ENCODE data around the gene ZNF557.

Gene ZNF557

DNA sequence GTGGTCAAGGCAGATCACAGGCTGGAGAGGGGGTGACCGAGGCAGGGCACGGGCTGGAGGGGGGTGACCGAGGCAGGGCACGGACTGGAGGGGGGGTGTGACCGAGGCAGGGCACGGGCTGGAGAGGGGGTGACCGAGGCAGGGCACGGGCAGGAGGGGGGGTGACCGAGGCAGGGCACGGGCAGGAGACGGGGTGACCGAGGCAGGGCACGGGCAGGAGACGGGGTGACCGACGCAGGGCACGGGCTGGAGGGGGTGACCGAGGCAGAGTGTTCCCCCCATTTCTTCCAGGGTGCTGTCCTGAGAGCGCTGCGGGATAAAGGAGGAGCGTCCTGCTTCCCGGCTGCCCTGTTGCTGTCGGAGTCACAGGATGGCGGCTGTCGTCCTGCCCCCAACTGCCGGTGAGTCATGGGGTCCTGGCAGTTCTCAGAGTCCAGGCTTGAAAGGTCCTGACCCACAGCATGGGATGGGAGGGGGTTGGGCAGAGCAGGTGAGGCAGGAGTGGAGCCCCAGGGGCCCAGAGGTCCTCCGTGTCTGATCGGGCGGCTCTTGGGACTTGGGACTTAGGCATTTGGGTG, 5.3 kb downstream of the ZNF557 start:
- DNase-seq (ENCODE audit: low read depth in 1 of 2, low spot score in 1 of 2): no peak

DNA sequence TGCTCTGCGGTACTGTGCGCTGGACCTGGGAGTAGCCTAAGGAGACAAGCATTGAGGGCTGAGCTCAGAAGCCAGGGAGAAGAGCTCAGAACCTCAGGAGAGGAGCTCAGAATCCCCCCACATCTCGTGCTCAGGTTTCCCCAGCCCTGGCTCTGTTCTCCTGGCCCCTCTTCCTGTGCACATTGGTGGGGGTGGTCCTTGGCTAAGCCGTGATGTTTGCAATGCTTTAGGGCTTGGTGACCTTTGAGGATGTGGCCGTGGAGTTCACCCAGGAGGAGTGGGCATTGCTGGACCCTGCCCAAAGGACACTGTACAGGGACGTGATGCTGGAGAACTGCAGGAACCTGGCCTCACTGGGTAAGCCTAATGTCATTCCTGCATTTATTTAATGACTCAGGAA, 6.6 kb downstream of the ZNF557 start:
- DNase-seq (ENCODE audit: low read depth in 1 of 2, low spot score in 1 of 2): no peak

DNA sequence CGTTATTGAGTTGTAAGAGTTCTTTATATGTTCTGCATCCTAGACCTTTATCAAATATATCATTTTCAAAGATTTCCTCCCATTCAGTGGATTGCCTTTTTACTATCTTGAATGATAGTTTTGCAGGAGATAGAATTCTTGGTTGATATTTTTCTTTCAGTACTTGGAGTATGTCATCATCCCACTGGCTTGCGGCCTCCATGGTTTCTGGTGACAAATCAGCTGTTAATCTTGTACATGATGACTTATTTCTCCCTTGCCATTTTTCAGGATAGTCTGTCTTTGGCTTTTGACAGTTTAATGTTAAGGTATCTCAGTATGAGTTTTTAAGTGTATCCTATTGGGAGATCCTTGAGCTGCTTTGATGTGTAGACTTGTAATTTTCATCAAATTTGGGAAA, 8.5 kb downstream of the ZNF557 start:
- DNase-seq (ENCODE audit: low read depth in 1 of 2, low spot score in 1 of 2): no peak

DNA sequence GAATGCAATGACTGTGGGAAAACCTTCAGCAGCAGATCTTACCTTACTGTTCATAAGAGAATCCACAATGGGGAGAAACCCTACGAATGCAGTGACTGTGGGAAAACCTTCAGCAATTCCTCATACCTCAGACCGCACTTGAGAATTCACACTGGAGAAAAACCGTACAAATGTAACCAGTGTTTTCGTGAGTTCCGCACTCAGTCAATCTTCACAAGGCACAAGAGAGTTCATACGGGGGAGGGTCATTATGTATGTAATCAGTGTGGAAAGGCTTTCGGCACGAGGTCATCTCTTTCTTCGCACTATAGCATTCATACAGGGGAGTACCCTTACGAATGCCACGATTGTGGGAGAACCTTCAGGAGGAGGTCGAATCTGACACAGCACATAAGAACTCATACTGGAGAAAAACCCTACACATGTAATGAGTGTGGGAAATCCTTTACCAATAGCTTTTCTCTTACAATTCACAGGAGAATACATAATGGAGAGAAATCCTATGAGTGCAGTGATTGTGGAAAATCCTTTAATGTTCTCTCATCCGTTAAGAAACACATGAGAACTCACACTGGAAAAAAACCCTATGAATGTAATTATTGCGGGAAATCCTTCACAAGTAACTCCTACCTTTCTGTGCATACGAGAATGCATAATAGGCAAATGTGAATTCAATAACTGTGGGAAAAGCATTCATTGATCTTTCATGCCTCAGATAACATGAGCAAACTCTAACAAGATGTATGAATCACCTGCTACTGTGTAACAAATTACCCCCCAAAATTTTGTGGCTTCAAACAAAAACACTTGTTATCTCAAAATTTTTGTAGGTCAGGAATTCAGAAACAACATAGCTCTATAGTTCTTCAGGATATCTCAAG, 13.8 kb downstream of the ZNF557 start:
- no peak for DNase-seq (ENCODE audit: low read depth in 1 of 2, low spot score in 1 of 2)

DNA sequence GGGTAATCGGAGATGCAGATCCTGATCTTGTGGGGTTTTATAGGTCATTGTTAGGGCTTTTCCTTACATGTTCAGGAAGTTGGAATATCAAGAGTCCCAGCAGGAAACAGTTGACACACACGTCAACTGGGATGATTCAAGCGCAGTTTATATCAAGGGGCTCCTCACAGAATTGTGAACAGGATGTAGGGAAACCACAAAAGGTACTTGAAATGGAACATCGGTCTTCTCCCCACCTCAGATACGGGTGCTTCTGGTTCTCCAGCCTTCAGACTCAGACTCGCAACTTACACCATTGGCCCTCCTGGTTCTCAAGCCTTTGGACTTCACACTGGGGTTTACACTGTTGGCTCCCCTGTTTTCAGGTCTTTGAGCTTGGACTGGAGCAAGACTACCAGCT, 19.5 kb downstream of the ZNF557 start:
- no peak for DNase-seq (ENCODE audit: low read depth in 1 of 2, low spot score in 1 of 2)

DNA sequence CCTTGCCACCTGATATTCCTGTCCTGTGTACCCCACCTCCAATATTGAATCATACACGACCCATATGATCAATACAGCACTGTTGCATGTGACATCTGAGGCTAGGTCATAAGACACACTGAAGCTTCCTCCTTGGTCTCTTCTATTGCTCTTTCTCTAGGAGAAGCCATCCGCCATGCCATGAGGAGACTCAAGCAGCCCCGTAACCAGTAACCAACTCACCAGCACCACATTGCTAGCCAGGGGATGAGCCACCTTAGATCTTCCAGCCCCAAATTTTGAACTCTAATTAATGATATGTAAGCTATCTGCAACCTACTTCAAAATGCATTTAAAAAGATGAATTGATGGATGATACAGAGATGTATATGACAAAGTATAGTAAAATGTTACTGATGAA, 28.6 kb downstream of the ZNF557 start:
- DNase-seq (ENCODE audit: low read depth in 1 of 2, low spot score in 1 of 2): no peak

DNA sequence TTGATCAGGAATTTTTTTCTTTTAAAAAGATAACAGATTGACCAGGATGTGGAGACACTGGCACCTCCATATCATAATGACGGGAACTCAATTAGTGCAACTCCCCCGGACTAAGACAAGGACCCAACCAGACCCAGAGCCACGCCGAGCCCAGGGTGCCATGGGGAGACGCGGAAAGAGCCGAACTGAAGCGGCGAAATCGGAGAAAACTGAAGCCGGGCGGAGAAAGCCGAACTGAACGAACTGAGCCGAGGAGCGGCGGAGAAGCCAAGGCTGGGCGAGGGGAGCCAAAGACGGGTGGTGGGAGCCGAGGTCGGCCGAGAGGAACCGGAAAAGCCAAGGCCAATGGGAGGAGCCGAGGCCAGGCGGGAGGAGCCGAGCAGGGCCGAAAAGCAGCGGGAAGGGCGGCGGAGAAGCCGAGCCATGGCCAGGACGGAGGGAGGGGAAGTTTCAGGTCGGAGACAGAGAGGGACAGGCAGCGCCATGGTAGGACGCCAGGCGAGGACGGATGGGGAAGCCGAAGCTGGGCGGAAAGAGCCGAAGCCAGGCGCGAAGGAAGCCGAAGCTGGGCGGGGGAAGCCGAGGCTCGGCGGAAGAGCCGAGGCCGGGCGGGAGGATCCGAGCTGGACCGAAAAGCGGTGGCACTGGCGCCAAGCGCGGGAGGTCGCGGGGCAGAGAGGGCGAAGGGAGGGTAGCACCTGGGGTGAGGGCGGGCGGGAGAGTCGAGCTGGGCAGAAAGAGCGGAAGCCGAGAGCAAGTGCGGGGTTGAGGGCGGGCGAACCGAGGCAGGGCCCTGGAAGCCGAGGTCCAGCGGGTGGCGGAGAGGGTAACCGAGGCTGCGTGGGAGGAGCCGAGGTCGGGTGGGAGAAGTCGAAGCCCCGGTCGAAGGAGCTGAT, 29.4 kb downstream of the ZNF557 start:
- DNase-seq (ENCODE audit: low read depth in 1 of 2, low spot score in 1 of 2): peak; percentile 79 to 83

DNA sequence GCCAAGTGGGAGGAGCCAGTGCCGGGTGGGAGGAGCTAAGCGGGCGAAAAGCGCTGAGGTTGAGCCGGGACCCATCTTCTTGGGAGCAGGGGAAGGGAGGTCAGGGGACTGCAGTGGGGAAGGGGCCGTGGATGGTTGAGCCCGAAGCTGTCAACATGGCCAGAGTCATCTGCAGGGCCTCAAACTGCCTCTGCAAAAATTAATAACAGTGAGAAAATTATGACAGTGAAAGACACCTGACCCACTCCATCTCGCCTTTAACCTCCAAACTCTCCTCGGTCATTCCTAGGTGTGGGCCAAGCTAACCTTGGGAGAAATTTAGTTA, 30.1 kb downstream of the ZNF557 start:
- DNase-seq (ENCODE audit: low read depth in 1 of 2, low spot score in 1 of 2): no peak

DNA sequence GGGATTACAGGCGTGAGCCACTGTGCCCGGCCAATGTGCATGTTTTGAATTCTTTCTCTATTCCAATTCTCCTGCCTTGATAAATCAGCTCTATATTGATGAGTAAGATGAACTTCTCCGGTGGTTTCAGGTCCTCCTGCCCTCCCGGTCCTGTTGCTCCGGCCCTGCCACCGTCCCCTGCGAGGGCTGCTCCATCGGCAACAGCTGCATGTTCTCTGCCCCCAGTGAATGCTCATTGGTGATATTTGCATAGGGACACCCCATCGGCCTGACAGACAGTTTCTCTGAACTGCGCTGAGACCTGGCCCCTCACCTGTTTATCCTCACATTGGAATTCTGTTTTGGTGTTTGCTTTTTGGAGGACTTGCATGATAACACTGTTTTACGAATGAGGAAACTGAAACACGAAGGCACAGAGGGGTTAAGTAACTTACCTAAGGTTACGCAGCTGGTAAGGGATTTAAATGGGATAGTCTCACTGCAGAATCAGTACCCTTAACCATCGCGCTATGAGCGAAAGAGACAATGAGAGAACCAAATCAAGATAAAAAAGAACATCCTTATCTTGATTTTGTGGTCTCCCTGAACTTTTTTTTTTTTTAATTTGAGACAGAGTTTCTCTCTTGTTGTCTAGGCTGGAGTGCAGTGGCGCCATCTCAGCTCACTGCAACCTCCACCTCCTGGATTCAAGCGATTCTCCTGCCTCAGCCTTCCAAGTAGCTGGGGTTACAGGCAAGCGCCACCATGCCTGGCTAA, 32.2 kb downstream of the ZNF557 start:
- DNase-seq (ENCODE audit: low read depth in 1 of 2, low spot score in 1 of 2): no peak

DNA sequence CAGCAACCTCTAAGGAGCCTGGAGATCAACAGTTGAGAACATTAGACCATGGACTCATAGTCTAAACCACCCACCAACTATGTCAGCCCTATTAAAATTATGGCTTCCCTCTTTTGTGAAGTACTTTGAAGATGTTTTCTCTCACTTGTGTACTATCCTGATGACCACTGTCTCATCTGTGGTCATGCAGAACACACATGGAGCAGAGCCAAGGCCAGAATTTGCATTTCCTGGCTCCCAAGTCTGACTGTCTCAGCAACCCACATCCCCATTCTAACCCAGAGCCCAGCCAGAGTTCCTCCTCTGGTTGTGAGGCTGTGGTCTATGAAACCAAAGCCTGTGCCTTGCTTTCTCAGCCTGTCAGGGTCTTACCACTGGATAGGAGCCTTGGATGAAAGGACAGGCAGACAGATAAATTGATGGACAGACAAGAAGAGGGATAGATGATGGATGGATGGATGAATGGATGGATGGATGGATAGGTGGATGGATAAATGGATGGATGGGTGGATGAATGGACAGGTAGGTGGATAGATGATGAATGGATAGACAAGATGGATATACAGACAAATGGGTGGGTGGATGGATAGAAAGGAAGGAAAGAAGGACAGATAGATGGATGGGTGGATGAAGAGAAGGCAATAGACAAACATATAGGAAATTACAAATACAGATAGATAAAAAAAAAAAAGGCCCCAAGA, 35.4 kb downstream of the ZNF557 start:
- no peak for DNase-seq (ENCODE audit: low read depth in 1 of 2, low spot score in 1 of 2)

DNA sequence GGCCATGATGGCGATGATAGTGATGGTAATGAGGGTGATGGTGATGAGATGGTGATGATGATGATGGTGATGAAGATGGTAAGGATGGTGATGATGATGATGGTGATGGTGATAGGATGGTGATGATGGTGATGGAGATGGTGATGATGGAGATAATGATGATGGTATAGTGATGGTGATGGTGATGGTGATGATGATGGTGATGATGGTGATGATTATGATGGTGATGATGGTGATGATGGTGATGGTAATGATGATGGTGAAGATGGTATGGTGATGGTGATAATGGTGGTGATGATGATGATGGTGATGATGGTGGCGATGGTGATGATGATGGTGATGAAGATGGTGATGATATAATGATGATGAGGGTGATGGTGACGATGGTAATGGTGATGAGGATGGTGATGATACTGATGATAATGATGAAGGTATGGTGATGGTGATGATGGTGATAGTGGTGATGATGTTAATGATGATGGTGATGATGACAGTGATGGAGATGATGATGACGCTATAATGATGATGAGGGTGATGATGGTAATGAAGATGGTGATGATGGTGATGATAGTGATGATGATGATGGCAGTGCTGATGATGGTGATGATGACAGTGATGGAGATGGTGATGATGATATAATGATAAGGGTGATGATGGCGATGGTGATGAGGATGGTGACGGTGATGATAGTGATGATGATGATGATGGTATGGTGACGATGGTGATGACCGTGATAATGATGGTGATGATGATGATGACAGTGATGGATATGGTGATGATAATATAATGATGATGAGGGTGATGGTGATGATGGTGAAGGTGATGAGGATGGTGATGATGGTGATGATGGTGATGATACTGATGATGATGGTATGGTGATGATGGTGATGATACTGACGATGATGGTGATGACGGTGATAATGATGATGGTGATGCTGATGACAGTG, 37.5 kb downstream of the ZNF557 start:
- no peak for DNase-seq (ENCODE audit: low read depth in 1 of 2, low spot score in 1 of 2)

DNA sequence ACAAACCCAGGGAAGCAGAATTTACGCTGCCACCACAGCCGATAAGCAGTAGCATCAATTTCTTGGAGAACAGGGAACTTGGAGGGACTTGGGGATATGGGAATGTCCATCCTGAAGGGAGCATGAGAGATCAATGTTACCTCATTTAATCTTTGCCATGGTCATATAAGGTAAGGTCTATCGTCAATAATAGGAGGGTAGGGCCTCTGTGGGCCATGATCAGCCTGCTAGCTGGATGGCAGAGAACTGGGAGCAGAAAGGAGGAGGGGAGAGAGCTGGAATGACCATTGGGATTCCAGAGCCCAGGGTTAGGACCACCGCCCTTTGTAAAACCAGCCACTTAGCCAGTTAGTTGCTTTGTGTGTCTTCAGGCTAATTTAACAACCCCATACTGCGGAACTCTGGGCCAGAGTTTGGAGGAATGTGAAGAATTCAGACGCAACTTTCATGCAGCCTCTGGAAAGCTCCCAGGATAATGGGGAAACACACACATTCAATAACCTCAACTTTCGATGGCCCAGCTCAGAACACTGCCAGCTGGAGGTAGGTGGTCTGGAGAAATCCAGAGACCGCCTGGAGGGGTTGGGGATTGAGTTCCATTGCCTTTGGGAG, 40.3 kb downstream of the ZNF557 start:
- no peak for DNase-seq (ENCODE audit: low read depth in 1 of 2, low spot score in 1 of 2)

DNA sequence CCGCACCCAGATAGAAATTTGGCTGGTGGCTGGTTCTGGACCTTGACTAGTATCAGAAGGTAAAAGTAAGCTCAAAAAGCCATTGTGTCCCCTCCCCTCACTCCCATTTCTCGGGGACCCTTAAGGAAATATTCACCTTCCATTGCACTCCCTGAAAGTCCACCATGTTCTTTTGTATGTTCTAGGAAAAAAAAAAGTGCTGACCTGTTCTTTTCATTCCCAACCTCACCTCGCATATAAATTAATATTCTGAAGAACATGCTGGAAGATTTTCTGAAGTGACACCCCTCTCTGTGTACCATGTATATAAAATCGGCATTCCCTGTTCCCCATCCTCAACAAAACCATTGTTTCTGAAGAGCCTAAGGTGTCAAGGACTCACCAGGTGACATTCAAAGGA, 43.2 kb downstream of the ZNF557 start:
- no peak for DNase-seq (ENCODE audit: low read depth in 1 of 2, low spot score in 1 of 2)

DNA sequence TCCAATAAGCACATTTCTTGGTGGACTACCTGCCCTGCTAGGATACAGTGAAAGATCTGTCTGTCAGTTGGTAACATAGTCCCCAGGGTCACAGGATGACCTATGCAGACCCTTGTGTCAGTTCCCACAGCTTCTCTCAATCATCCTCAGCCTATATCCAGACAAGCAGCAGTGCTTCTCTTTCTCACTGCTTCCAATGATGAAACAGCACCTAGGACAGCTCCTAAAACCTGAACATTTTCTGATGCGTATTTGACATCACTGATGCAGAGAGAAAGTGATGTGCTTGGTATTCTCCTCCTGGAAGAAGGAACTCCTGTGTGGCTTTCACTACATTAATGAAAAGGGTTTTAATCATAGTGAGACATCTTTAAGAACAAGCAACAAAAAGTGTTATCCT, 43.7 kb downstream of the ZNF557 start:
- no peak for DNase-seq (ENCODE audit: low read depth in 1 of 2, low spot score in 1 of 2)

DNA sequence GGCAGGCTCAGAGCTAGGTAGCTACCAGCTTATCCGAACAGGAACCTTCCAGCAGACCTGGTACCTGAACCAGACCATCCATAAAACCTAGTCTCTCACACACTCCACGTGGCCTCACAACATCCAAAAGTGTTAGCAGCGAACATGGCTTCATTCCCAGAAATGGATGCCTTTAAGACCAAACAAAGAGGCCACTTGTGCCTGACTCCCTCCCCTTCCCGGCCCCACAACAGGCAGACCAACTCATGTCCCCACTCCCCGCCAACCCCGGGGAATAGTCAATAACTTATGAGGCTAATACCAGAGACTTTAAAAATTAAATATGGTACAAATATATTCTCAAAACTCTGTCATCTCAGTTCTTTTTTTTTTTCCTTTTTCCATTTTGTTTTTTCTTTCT, 46.2 kb downstream of the ZNF557 start:
- DNase-seq (ENCODE audit: low read depth in 1 of 2, low spot score in 1 of 2): no peak

DNA sequence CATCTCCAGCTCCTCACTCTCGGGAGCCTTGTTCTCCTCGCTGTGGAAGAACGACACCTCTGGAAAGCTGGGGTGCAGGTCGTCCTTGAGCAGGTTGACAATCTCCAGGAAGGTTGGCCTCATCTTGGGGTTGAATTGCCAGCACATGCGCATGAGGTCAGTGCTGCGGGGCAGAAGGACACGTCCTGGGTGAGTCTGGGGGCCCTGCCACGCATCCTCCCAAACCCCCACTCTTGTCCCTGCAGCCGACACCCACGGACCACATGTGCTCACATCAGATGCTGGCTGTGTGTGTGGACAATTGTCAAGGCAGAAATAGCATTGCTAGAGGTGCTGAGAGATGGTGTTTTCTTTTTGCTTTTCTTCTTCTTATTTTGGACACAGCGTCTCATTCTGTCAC, 47.7 kb downstream of the ZNF557 start:
- DNase-seq (ENCODE audit: low read depth in 1 of 2, low spot score in 1 of 2): no peak

DNA sequence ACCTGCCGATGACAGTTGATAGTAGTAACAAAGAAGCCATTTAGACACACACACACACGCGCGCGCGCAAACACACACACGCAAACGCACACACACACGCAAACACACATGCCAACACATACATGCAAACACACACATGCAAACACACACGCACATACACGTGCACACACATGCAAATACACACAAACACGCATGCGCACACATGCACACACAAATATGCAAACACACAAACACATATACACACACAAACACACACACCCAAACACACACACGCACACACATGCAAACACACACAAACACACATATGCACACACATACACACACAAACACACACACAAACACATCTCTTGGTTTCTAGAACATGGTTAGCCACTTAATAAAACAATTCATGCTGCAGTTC, 50.1 kb downstream of the ZNF557 start:
- no peak for DNase-seq (ENCODE audit: low read depth in 1 of 2, low spot score in 1 of 2)

DNA sequence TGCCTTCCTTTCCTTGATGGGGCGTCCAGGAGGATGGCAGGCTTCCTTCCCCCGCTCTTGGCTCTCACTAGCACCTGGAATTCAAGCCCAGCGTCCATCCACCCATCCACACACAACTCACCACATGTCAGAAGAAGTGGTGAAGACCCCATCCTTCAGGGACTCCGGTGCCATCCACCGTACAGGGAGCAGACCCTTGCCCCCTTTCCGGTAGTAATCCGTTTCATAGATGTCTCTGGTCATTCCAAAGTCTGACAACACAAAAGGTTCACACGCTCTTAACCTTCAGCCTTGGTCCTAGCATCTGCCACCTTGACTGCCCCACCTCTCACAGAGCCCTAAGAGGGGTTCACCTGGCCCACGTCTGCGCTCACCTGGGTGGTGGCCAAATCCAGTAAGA, 51.0 kb downstream of the ZNF557 start:
- DNase-seq (ENCODE audit: low read depth in 1 of 2, low spot score in 1 of 2): no peak

DNA sequence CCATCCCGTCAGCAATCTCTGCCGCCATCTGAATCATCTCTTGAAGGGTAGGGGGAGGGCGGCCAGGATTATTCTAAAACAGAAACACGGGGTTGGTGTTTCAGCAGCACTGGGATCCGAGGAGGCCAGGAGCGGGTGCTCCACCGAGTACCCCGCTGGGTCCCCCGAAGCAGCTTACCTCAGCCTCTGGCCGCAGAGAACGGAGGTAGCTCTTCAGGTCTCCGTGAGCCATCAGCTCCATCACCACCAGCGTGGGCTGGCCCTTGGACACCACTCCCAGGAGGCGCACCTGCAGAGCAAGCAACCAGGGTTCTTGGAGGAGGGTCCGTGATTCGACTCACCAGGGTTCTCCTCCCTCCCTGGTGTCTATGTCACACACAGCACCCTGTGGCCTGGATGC, 53.2 kb downstream of the ZNF557 start:
- no peak for DNase-seq (ENCODE audit: low read depth in 1 of 2, low spot score in 1 of 2)

All from activated CD4-positive, alpha-beta T cell treated with anti-CD3 and anti-CD28 coated beads, Interleukin-2, amount 50 U/mL, for 24 hours (primary cell).